GM23248 (cell line): ENCODE measurements around the gene JAK2. TPM values are rescaled to one million over a fixed set of nuclear protein-coding genes. Genes with fewer than 3 reads are reported as not detected.

Experiments
- DNase-seq: peaks from one replicate; pipeline ENCODE4 v3.0.0-alpha.2; 2015
- H2AFZ ChIP-seq: fragments of 200-600 bp; sonication (generic); 2 replicates; pipeline ENCODE4 v1.6.1; 2016; ENCODE audit warnings: antibody characterized with exemption
- H3F3A ChIP-seq: fragments of 200-600 bp; sonication (generic); 2 replicates; pipeline ENCODE4 v1.6.1; 2016; ENCODE audit warnings: mild to moderate bottlenecking, antibody characterized with exemption, mixed run types; ENCODE audit not compliant: insufficient read depth
- H3K27ac ChIP-seq: fragments of 200-600 bp; sonication (generic); 2 replicates; pipeline ENCODE4 v1.5.1; 2016; ENCODE audit warnings: mild to moderate bottlenecking
- H3K27me3 ChIP-seq: fragments of 200-600 bp; sonication (generic); replicated peaks from 2 replicates; pipeline ENCODE4 v1.6.1; 2016; ENCODE audit warnings: mild to moderate bottlenecking; ENCODE audit not compliant: insufficient read depth
- H3K36me3 ChIP-seq: fragments of 200-600 bp; sonication (generic); 2 replicates; pipeline ENCODE4 v1.6.1; 2016; ENCODE audit warnings: low read depth, mild to moderate bottlenecking
- H3K4me1 ChIP-seq: fragments of 200-600 bp; sonication (generic); 2 replicates; pipeline ENCODE4 v1.6.1; 2016; ENCODE audit warnings: mild to moderate bottlenecking; ENCODE audit not compliant: insufficient read depth
- H3K4me2 ChIP-seq: fragments of 200-600 bp; sonication (generic); one replicate; pipeline ENCODE4 v1.6.1; 2016; ENCODE audit warnings: mild to moderate bottlenecking; ENCODE audit not compliant: unreplicated experiment
- H3K4me3 ChIP-seq: fragments of 200-600 bp; sonication (generic); 2 replicates; pipeline ENCODE4 v1.5.1; 2016; ENCODE audit warnings: mild to moderate bottlenecking
- H3K79me2 ChIP-seq: fragments of 200-600 bp; sonication (generic); 2 replicates; pipeline ENCODE4 v1.6.1; 2016; ENCODE audit warnings: mild to moderate bottlenecking; ENCODE audit not compliant: insufficient read depth
- H3K9ac ChIP-seq: fragments of 200-600 bp; sonication (generic); 2 replicates; pipeline ENCODE4 v1.6.1; 2016; ENCODE audit warnings: mild to moderate bottlenecking
- H3K9me2 ChIP-seq: fragments of 200-600 bp; sonication (generic); 2 replicates; pipeline ENCODE4 v1.6.1; 2016; ENCODE audit warnings: mixed run types, mild to moderate bottlenecking, moderate library complexity; ENCODE audit not compliant: insufficient read depth
- H3K9me3 ChIP-seq: fragments of 200-600 bp; sonication (generic); one replicate; pipeline ENCODE4 v1.6.1; 2017; ENCODE audit warnings: low read depth
- H4K20me1 ChIP-seq: fragments of 200-600 bp; sonication (generic); 2 replicates; pipeline ENCODE4 v1.6.0; 2016; ENCODE audit not compliant: insufficient read depth
- EZH2 ChIP-seq: fragments of 200-600 bp; sonication (generic); IDR thresholded peaks from 2 replicates; pipeline ENCODE4 v1.6.1; 2018; ENCODE audit warnings: antibody characterized with exemption, mild to moderate bottlenecking; ENCODE audit not compliant: insufficient read depth, poor library complexity, severe bottlenecking
- EZH2phosphoT487 ChIP-seq: fragments of 200-600 bp; sonication (generic); IDR thresholded peaks from 2 replicates; pipeline ENCODE4 v1.6.1; 2018; ENCODE audit warnings: antibody characterized with exemption, moderate library complexity, mild to moderate bottlenecking, low read depth; ENCODE audit not compliant: insufficient read depth
- WGBS, 2 experiments: methylation state at CpG; one replicate each; pipeline ENCODE4 v1.1.6; 2015 to 2017; ENCODE audit warnings: low lambda C conversion rate in 2 of 2, low coverage in 1 of 2; ENCODE audit errors: missing lambda C conversion rate in 2 of 2; 5-methylcytosine and 5-hydroxymethylcytosine counted together
- in situ Hi-C: fragments of 300-500 bp; cut with MboI; formaldehyde crosslinking; loops from 2 replicates; pipeline ENCODE4 v1.15.0; 2020
- polyA plus RNA-seq: library from polyadenylated mRNA; unstranded; fragments of >200 nt; fragmentation: Nextera tagmentation; extraction: Ambion mirVana; gene quantifications from 2 replicates; pipeline ENCODE4 v1.2.1, GENCODE V29; 2016
- total RNA-seq: library from RNA; depleted of rRNA; stranded (reverse); fragments of >200 nt; shearing (Covaris generic); gene quantifications from 2 replicates; pipeline ENCODE4 v1.2.3, GENCODE V29; 2014

Gene JAK2
- total and polyA plus RNA-seq, 2 experiments from 2014 or later = 5.0 to 6.5 TPM

GRCh38 chr9:4986296-4986695 lies 1.2 kb downstream of the JAK2 start:
- no peak for TF ChIP-seq EZH2phosphoT487
- no peak for DNase-seq
- H3K36me3 ChIP-seq = no peaks in the 10 kb centered on the region
- H3K27me3 ChIP-seq = no peaks in the 10 kb centered on the region
- peaks cover 26% of the 10 kb centered on the region for H3F3A ChIP-seq
- no peaks in the 10 kb centered on the region for H3K9me3 ChIP-seq
- H2AFZ ChIP-seq = peak overlapping the region; percentile 95
- no peaks in the 10 kb centered on the region for H3K9me2 ChIP-seq
- peak overlapping the region; percentile 92 for H3K9ac ChIP-seq
- H3K27ac ChIP-seq = peak overlapping the region; percentile 94
- peak overlapping the region; percentile 94 for H3K4me2 ChIP-seq
- H3K4me3 ChIP-seq = peak overlapping the region; percentile 81
- peaks cover 28% of the 10 kb centered on the region for H3K4me1 ChIP-seq
- no peaks in the 10 kb centered on the region for H4K20me1 ChIP-seq
- 2 to 4% methylated on average over 3 of the region's 3 CpGs for WGBS, 2 experiments
- in situ Hi-C loops = no loop called here
- H3K79me2 ChIP-seq = peaks cover 55% of the 10 kb centered on the region

GRCh38 chr9:4986783-4987182 lies 1.7 kb downstream of the JAK2 start:
- Histone ChIP-seq H4K20me1 (no peaks in the 10 kb centered on the region), H3K27me3 (no peaks in the 10 kb centered on the region), H3K4me2 (peak overlapping the region; percentile 94), H3K9me2 (no peaks in the 10 kb centered on the region), H3K79me2 (peaks cover 57% of the 10 kb centered on the region), H3K9ac (peak overlapping the region; percentile 92), H2AFZ (no peak overlapping the region), H3F3A (peaks cover 26% of the 10 kb centered on the region), H3K4me3 (peak overlapping the region; percentile 81), H3K27ac (peak overlapping the region; percentile 94; the same call in 1 of the 2 replicates), H3K9me3 (no peaks in the 10 kb centered on the region), H3K4me1 (peaks cover 28% of the 10 kb centered on the region), H3K36me3 (no peaks in the 10 kb centered on the region)
- in situ Hi-C loops = no loop called here
- 88 to 92% methylated on average over 4 of the region's 4 CpGs for WGBS, 2 experiments
- DNase-seq = no peak
- TF ChIP-seq EZH2 = no peak
- TF ChIP-seq EZH2phosphoT487 = no peak

- Histone ChIP-seq H3K27ac (no peak overlapping the region), H2AFZ (peak overlapping the region; percentile 43), H3F3A (peaks cover 26% of the 10 kb centered on the region), H3K4me1 (peaks cover 28% of the 10 kb centered on the region), H3K27me3 (no peaks in the 10 kb centered on the region), H3K4me2 (peak overlapping the region; percentile 77), H3K9ac (peak overlapping the region; percentile 56), H3K79me2 (peaks cover 70% of the 10 kb centered on the region), H4K20me1 (no peaks in the 10 kb centered on the region), H3K4me3 (peak overlapping the region; percentile 59), H3K9me2 (no peaks in the 10 kb centered on the region), H3K36me3 (peaks cover 4% of the 10 kb centered on the region; the same call in 1 of the 2 replicates), H3K9me3 (no peaks in the 10 kb centered on the region)
- in situ Hi-C loops = no loop called here
- peak; percentile 68 for DNase-seq
- TF ChIP-seq EZH2phosphoT487 = no peak
- no peak for TF ChIP-seq EZH2
- WGBS, 2 experiments = 5% methylated on average over 2 of the region's 2 CpGs
Observed at GRCh38 chr9:4987961-4988421, 2.9 kb downstream of the JAK2 start.

GRCh38 chr9:4992872-4993271 lies 7.8 kb downstream of the JAK2 start:
- Histone ChIP-seq H3K36me3 (peaks cover 4% of the 10 kb centered on the region), H3K9ac (no peak overlapping the region), H3K27me3 (no peaks in the 10 kb centered on the region), H4K20me1 (no peaks in the 10 kb centered on the region), H3K79me2 (peaks cover 90% of the 10 kb centered on the region), H2AFZ (no peak overlapping the region), H3K9me3 (no peaks in the 10 kb centered on the region), H3K9me2 (no peaks in the 10 kb centered on the region), H3K4me3 (no peak overlapping the region), H3K4me1 (peaks cover 14% of the 10 kb centered on the region), H3F3A (peaks cover 7% of the 10 kb centered on the region; the same call in 1 of the 2 replicates), H3K27ac (no peak overlapping the region), H3K4me2 (no peak overlapping the region)
- no peak for TF ChIP-seq EZH2
- TF ChIP-seq EZH2phosphoT487 = no peak
- DNase-seq = no peak
- whole genome bisulfite sequencing, 2 experiments = 90 to 100% methylated on average over 1 of the region's 1 CpG
- in situ Hi-C loops = loop anchor here (10.0 kb wide), 1 partner anchor 228 kb away; no protein-coding TSS in a partner anchor
